ENCODE measurements around the gene WNT8A.
"Not testable (repeated sequence)": the region's sequence is repeated elsewhere in the genome, so short reads cannot be mapped to it uniquely, and the experiment has no call there.

The WNT8A gene

DNA sequence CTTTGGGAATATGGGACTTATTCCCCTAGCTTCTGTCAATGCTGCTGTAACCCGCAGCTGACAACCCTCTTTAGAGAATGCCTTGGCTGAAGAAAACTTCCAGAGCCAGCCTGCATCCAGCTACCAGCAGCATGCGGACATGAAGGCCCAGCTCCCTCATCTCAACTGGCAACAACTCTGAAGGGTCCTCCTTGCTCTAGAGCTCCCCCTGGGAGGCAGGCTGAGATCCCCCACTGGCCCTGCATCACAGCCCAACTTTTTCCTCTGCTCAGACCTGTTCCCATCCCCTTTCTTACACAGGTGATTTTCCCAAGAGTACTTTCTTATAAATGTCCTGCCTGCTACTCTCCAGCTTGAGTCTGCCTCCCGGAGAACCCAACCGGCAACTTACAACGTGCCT, 18.7 kb upstream of the WNT8A start:
- TF ChIP-seq POLR2A (IDR thresholded peaks at IDR 0.05; ENCODE audit: extremely low read depth, insufficient read length), result no peak
- TF ChIP-seq, protein P1, sequence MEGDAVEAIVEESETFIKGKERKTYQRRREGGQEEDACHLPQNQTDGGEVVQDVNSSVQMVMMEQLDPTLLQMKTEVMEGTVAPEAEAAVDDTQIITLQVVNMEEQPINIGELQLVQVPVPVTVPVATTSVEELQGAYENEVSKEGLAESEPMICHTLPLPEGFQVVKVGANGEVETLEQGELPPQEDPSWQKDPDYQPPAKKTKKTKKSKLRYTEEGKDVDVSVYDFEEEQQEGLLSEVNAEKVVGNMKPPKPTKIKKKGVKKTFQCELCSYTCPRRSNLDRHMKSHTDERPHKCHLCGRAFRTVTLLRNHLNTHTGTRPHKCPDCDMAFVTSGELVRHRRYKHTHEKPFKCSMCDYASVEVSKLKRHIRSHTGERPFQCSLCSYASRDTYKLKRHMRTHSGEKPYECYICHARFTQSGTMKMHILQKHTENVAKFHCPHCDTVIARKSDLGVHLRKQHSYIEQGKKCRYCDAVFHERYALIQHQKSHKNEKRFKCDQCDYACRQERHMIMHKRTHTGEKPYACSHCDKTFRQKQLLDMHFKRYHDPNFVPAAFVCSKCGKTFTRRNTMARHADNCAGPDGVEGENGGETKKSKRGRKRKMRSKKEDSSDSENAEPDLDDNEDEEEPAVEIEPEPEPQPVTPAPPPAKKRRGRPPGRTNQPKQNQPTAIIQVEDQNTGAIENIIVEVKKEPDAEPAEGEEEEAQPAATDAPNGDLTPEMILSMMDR (IDR thresholded peaks at IDR 0.05; ENCODE audit: low read depth, low read length), result peak; percentile 61
- H3K4me3 ChIP-seq (ENCODE audit: low read depth, low read length), result no peak overlapping the region
- DNase-seq (ENCODE audit: low read depth), result peak; percentile 24

DNA sequence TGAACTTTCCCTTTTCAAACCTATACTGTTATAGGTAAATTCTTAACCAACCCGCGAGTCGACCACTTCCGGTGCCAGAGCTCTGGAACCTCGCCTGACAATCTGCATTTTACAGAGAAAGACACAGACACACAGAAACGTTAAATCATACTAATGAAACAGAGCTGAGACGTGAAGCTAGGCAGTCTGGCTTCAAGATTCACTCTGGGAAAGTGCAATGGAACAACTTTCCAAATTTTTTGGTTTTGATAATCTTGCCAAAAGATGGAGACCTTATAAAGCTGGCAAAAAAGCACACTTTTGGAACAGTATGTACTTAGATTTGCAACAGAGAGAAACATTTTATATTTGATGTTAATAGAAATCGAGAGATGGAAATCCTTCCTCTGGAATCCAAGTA, 15.9 kb upstream of the WNT8A start:
- TF ChIP-seq POLR2A (IDR thresholded peaks at IDR 0.05; ENCODE audit: extremely low read depth, insufficient read length) (no peak), MYC (IDR thresholded peaks at IDR 0.05; ENCODE audit: low read depth, low read length) (no peak)
- TF ChIP-seq, protein P1 (IDR thresholded peaks at IDR 0.05; ENCODE audit: low read depth, low read length), result no peak
- TF ChIP-seq, protein P2, sequence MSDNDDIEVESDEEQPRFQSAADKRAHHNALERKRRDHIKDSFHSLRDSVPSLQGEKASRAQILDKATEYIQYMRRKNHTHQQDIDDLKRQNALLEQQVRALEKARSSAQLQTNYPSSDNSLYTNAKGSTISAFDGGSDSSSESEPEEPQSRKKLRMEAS (IDR thresholded peaks at IDR 0.05; ENCODE audit: low read depth, low read length), result no peak
- no peak overlapping the region for H3K4me3 ChIP-seq (ENCODE audit: low read depth, low read length)
- DNase-seq (ENCODE audit: low read depth), result no peak

DNA sequence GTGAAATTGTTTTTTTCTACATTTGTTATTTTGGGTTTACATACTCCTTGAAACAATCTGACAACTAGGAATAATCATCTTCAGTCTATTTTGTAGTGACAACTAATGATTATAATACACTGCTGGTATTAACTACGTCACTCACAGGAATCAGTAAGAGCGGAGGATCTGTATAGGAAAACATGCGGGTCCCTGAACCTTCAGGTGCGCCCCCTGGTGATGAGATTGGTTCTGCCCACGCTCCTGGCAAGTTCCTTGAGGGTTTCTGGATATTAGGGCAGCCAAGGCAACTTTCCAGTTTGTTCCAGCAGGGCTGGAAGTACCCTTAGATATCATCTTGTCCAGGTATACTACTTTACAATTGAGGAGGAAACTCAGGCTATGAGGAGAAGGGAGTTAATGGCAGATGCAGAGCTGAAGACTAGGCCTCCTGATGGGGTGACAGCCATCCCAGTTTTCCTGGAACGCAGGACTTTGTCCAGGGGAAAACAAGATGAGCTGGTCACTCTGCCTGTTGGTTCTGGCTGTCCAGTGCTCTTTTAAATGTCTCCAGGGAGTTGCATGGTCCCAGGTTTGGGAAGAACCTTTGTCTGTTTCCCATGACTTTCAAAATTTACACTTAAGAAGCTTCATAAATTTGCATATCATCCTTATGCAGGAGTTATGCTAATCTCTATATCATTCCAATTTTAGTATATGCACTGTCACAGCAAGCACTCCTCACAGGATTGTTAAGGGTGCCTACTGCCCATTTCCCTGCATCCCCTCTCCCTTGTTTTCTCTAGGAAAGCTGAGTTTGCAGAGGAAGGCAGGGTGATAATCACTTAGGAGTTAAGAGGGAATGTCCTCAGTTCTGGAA, 14.9 kb upstream of the WNT8A start:
- TF ChIP-seq, protein P1 (IDR thresholded peaks at IDR 0.05; ENCODE audit: low read depth, low read length), result peak; percentile 75
- TF ChIP-seq POLR2A (IDR thresholded peaks at IDR 0.05; ENCODE audit: extremely low read depth, insufficient read length) (no peak), MYC (IDR thresholded peaks at IDR 0.05; ENCODE audit: low read depth, low read length) (no peak)
- TF ChIP-seq, protein P2 (IDR thresholded peaks at IDR 0.05; ENCODE audit: low read depth, low read length), result 0 out of 2 replicates have a peak, but pooled peaks have one; percentile 40
- peak; percentile 76 for DNase-seq (ENCODE audit: low read depth)
- no peak overlapping the region for H3K4me3 ChIP-seq (ENCODE audit: low read depth, low read length)

DNA sequence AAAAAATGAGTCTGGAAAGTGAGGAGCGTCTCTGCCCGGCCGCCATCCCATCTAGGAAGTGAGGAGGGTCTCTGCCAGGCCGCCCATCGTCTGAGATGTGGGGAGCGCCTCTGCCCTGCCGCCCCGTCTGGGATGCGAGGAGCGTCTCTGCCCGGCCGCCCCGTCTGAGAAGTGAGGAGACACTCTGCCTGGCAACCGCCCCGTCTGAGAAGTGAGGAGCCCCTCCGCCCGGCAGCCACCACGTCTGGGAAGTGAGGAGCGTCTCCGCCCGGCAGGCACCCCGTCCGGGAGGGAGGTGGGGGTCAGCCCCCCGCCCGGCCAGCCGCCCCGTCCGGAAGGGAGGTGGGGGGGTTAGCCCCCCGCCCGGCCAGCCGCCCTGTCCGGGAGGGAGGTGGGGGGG, 13.8 kb upstream of the WNT8A start:
- not testable (repeated sequence) for H3K4me3 ChIP-seq (ENCODE audit: low read depth, low read length)

DNA sequence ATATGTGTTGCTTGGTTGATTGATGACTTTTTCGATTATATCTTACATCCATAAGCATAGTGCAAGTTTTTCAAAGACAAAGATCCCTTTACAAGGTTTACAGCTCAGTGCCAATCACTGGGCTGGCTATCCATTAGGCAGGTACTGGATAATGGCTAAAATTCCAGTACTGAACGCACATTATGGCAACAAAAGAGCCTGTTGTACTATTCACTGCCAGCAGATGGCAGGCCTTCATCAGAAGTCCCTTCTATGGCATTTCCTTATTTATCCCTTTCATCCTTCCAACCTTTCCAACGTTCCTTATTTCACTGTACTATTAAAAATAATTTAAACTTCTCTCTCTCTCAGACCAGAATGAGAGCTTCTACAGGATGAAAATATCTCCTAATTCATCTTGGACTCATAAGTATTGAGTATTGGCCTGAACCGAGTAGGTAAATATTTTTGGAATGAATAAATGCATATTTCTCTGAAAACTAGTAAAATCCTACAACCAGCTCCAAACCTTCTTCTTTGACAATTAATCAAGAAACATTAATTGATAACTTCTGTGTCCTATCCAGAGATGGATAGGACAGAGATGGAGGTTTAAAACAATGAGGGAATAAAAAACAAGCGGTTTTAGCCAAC, 6.7 kb upstream of the WNT8A start:
- DNase-seq (ENCODE audit: low read depth), result peak; percentile 58
- no peak overlapping the region for H3K4me3 ChIP-seq (ENCODE audit: low read depth, low read length)
- TF ChIP-seq POLR2A (IDR thresholded peaks at IDR 0.05; ENCODE audit: extremely low read depth, insufficient read length), result no peak
- TF ChIP-seq, protein P1 (IDR thresholded peaks at IDR 0.05; ENCODE audit: low read depth, low read length), result peak; percentile 88
- no peak; the same call in 1 of the 2 replicates for TF ChIP-seq MYC (IDR thresholded peaks at IDR 0.05; ENCODE audit: low read depth, low read length)
- TF ChIP-seq, protein P2 (IDR thresholded peaks at IDR 0.05; ENCODE audit: low read depth, low read length), result 0 out of 2 replicates have a peak, but pooled peaks have one; percentile 6

More for the DNA sequence above, 13.8 kb upstream of the WNT8A start:
- not testable (repeated sequence) for DNase-seq (ENCODE audit: low read depth)

DNA sequence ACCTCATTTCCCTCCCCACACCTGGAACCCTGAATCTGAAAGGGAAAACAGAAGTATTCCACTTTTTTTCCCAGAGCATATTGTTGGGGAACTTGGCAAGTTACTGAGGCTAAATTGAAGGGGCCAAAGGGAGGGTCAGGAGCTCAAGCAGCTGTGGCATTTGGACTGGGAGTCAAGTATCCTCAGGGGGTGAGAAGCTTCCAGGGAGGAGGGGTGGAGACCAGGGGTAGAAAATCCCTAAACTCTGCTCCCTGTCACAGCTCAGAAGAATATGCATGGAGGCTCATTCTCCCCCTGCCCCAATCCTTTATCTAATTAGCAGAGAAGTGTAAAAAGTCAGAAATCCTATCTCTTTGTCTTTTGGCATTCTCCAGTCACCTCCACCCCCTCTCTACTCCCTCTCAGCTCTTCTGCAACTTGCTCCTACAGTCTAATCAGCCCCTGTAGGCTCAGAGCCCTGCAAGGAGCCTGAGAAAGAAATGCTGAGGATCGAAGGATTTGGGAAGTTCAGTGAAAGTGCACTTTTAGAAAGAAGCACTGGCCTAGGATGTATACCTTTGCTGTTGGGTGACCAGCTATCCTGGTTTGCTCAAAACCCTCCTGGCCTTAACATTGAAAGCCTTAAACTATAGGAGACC, 5.7 kb upstream of the WNT8A start:
- DNase-seq (ENCODE audit: low read depth), result no peak
- TF ChIP-seq, protein P2 (IDR thresholded peaks at IDR 0.05; ENCODE audit: low read depth, low read length), result no peak
- no peak for TF ChIP-seq POLR2A (IDR thresholded peaks at IDR 0.05; ENCODE audit: extremely low read depth, insufficient read length)
- TF ChIP-seq, protein P1 (IDR thresholded peaks at IDR 0.05; ENCODE audit: low read depth, low read length), result no peak
- H3K4me3 ChIP-seq (ENCODE audit: low read depth, low read length), result no peak overlapping the region
